AG20443 (cell line): Measurements from ENCODE around the gene HSPD1.
"Not testable (repeated sequence)": the region's sequence is repeated elsewhere in the genome, so short reads cannot be mapped to it uniquely, and the experiment has no call there.

Experiments
- DNase-seq: peaks from one replicate; pipeline ENCODE4 v3.0.0; 2012; ENCODE audit warnings: low spot score, mixed read lengths

The HSPD1 gene

DNA sequence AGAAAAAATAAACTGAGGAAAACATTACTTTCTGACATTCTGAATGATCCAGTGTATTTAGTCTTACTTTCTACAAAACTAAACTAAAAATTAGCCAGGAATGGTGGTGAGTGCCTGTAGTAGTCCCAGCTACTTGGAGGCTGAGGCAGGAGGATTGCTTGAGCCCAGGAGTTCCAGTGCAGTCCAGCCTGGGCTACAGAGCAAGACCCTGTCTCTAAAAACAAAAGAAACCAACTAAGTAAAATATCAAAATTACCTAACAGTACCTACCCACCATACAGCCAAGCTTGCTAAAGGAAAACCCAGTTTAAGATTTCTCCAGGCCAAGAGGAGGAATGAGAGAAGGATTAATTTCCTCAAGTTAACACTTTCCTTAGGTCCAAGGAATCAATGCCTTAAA is 2.9 kb downstream of the HSPD1 start:
- DNase-seq = no peak

DNA sequence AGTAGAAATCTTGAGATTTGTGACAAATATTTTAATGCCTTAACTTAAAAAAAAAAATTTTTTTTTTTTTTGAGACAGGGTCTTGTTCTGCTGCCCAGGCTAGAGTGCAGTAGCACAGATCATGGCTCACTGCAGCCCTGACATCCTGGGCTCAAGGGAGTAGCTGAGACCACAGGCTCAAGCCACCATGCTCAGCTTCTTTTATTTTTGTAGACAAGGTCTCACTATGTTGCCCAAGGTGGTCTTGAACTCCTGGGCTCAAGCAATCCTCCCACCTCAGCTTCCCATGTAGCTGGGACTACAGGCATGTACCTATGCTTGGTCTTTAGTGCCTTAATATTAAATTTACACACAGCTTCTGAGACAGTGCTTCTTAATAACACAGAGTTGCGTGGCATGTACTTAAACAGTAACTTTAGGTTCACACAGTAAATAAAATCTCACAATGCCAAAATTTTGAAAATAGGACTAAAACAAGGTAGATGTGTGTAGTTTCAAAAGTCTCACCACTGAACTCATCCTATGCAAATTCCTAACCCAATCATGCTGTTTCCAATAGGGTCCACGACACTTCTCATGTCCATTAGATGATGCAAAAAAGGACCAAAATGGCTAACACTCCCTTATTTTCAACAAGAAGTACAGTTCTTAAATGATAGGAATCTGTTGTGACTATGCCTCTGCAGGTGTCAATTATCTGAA is 4.1 kb downstream of the HSPD1 start:
- DNase-seq = no peak

DNA sequence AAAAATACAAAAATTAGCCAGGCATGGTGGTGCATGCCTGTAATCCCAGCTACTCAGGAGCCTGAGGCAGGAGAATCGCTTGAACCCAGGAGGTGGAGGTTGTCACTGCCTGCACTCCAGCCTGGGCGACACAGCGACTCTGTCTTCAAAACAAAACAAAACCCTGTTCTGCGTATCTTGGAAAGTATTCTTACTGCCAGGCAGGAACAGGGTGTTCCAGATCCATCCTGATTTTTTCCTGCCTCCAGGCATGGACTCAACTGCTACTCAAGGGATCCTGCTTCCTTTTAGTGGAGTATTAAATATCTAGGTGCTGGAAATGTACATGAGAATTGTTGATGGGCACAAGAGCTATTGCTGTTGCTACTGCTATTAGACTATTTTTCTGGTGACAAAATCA is 12.3 kb downstream of the HSPD1 start:
- DNase-seq = no peak

DNA sequence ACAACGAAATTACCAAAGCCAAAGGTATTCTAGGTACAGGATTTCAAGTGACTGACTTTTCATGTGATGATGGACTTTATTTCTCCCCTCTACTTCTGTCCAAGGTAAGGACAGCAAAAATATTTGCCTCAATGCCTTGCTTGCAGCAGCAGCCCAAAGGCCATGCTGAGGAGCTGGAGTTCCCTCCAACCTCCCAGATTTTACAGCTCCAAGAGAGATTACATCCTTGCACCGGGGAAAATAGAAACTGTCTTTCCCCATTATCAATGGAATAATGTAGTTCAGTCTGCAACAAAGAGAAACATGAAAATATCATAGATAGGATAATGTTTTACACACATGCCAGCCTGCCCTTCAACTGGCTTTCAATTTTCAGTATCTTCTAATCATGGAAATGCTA is 13.5 kb downstream of the HSPD1 start:
- DNase-seq = no peak

DNA sequence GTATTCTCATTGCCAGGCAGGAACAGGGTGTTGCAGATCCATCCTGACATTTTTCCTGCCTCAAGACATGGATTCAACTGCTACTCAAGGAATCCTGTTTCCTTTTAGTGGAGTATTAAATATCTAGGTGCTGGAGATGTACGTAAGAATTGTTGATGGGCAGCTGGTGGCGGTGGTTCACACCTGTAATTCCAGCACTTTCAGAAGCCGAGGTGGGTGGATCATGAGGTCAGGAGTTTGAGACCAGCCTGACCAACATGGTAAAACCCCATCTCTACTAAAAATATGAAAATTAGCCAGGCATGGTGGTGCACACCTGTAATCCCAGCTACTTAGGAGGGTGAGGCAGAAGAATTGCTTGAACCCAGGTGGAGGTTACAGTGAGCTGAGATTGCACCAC is 15.4 kb downstream of the HSPD1 start:
- DNase-seq = not testable (repeated sequence)

DNA sequence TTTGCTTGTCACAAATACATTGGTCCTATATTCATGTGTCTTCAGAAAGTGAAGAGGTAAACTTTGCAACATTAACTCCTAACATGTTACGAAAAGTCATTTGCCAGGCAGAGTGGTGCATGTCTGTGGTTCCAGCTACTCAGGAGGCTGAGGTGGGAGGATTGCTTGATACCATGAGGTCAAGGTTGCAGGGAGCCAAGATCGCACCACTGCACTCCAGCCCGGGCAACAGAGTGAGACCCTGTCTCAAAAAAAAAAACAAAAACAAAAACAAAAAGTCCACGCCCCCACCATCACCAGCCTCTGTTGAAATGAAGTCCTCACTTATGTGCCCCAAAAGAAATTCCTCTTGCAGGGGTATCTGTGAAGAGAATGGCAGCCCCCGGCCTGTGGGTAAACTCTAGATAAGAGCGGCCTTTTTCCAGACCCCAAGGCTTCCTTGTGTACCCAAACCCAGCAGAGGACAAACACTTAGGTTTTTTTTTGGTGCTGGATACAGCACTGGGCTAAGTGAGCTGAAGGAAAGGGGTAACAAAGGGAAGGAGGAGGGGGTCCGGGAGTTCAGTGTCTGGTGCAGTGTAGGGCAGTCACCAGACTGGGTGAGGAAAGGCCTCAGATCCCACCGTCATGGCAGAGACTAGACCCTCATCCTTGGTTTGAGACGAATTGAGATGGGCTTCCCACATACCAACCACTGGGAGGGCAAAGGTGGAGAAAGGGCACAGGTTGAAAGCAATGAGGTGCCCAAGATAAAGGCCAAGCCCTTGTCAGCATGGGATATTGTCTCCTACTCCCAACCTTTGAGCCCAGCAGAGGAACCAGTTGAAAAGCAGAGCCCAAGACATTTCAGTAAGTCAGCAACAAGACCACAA is 19.2 kb downstream of the HSPD1 start:
- DNase-seq = no peak

DNA sequence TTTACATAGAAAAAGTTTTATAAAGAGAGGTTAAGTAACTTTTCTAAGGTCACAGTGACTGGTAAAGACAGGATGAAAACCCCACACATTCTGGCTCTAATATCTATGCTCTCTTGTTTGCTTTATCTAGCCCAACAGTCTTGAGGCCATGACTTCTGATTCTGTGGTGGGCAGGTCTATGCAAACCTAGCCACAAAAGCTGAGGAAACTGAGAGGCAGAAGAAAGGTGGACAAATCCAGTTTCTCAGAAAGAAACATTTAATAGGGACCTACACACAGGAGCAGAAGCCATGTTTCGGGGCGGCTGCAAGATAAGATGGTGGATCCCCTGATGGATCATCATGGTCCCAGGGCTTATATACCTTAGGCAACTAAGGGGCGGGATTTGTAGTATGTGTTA is 21.8 kb downstream of the HSPD1 start:
- DNase-seq = no peak

DNA sequence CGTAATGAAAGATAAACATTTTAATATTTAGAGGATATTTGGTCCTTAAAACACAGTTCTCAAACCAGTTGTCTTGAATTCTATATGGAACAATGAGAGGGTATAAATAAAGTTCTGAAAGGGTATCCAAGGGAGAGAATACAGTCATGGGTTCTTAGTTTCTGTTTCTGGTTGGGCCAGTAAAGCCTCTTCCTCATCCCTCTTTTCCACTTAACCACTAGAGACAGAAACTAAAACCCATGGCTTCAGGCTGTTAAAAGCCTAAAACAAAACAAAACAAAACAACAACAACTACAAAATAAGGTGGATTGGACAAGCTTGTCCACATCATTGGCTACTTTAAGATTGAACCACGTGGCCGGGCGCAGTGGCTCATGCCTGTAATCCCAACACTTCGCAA is 27.5 kb downstream of the HSPD1 start:
- no peak for DNase-seq

DNA sequence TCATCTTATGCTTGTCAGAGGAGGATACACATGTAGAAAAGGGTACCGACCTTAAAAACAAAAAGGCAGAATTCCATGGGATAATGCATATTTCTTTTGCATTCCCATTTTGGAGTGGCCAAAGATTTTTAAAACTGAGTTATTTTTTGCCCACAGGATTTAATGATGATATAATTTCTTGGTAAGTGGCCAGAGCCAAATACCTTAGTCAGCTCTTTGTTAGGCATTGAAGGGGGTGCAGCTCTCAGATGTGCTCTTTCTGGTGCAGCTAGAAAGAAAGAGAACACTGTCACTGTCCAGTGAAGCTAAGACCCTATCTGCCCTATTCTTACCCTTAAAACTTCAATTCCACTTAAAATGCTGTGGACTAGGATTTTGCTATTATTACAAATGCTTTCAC is 35.5 kb downstream of the HSPD1 start:
- DNase-seq = no peak

DNA sequence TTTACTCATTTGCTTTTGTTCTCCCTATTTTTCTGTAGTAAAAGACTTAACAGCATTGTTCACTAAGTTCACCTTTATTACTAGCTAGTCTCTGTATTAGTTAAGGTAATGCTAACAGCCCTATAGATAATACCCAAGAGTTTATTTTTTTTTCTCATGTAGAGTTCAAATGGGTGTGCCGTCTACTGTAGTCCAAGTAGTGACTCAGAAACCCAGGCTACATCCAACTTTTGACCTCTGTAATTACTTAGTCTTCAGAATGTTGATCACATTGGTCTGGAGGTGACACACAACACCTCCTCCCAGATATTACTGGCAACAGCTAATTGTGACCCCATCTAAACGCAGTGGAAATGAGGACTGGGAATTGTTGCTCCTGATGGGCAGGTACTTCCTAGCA is 38.6 kb downstream of the HSPD1 start:
- peak; percentile 45 for DNase-seq

DNA sequence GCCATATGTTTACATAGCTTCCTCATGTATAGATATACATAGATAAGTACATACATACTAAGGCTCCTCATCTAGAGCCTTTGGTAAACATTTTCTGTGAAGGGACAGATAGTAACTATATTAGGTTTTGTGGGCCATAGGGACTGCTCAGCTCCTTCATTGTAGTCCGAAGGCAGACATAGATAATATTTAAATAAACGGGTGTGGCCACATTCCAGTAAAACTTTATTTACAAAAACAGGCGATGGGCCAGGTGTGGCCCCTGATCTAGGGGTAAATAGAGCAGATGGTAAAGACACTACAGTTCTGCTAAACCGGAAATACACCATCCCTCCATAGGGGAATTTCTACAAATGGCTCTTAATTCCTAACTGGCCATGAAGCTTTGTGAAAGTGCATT is 39.0 kb downstream of the HSPD1 start:
- DNase-seq = no peak

DNA sequence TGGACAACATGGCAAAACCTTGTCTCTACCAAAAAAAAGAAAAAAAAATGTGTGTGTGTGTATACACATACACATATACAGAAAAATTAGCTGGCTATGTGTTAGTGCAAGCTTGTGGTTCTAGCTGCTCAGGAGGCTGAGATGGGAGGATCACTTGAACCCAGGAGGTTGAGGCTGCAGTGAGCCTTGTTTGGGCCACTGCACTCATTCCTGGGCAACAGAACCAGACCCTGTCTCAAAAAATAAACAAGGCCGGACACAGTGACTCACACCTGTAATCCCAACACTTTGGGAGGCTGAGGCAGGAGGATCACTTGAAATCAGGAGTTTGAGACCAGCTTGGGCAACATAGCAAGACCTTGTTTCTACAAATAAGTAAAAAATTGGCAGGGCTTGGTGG is 44.2 kb downstream of the HSPD1 start:
- DNase-seq = no peak

DNA sequence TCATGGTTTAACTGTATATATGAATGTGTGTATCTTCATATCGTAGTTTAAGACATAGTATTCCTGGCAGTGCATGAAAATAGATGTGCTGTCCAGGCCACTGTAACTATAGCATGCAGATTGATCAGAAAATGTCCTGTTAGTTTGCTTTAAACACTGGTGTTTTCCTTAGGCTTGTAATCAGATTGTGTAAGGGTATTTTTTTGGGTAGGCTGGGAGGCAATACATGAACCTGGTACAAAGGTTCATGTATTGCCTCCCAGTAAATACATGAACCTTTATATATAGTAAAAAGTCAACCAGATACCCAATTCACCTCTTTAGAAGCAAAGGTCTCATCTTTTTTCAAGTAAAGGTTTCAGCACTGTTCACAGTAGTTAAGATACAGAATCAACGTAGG is 44.7 kb downstream of the HSPD1 start:
- DNase-seq = no peak

DNA sequence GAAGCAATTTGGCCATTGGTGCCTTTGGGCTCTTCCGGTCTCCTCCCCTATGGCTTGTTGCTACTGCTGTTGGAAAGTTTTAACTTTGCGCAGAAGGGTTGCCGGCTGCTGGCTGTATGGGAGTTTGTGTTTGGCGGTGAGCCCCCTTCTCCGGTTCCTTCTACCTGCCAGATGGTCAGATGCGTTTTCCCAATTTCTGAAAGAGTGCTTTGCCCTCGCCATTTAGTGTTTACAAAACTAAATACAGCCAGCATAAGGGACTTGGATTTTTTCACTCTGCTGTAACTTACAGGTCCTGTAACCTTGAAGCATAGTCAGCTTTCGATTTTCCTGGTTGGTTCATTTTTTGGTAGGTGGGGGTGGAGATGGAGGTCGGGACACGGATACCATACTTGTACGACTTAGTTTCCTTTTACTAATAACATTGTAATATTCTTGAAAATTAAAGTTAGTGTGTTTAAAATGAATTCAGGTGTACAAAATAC is 45.7 kb downstream of the HSPD1 start:
- peak; percentile 85 for DNase-seq

DNA sequence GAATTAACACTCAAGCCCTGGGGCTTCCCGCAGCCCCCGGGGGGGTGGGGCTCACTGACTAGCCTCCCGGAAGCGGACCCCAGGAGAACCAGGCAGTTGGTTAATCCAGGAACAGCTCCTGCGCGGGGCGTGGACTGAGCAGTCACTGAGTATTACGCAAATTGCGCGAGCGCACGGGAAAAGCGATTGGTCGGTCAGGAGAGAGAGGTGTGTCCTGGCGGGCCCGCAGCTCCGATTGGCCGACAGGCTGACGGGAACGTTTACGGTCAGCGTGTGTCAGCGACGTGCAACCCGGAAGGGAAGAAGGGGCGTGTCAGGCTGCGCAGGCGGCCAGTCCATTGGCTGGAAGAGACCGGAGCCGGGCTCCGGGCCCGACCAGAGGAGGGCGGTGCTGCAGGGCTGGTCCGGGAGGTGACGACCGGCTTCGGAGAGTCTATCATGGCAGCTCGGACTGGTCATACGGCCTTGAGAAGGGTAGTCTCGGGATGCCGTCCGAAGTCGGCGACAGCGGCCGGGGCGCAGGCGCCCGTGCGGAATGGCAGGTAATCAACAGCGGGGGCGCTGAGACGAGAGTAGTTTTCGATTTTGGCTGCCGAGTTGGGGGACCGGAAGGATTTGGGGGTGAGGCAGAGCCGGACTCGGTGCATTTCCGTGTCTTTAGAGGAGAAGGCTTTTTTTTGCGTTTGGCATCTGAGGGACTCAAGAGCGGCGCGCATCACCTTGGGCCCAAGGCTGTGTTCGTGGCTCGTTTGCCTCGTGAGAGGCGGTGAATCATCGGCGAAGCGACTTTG is 46.3 kb downstream of the HSPD1 start, which contains the start of gene COQ10B:
COQ10B (plus strand) TSS at position 430 of the 791 bp plus-strand sequence; CDS start at position 439, 9 bp downstream.
- DNase-seq = peak; percentile 98

DNA sequence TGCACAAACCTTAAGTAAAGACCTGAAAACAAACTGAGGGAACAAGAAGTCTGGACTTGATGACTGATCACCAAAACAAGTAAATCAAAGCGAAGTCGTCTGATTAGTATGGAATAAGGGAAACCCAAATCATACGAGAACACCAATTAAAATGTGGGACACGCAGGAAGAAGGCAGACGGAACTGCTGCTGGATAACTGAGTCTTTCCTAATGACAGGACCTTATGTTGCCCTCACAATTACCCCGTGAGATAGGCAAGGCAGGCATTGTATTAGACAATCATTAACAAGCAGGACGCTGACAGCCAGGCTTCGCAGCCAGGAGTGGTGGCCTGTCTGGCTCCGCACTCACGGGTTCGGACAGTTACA is 46.9 kb downstream of the HSPD1 start:
- no peak for DNase-seq

DNA sequence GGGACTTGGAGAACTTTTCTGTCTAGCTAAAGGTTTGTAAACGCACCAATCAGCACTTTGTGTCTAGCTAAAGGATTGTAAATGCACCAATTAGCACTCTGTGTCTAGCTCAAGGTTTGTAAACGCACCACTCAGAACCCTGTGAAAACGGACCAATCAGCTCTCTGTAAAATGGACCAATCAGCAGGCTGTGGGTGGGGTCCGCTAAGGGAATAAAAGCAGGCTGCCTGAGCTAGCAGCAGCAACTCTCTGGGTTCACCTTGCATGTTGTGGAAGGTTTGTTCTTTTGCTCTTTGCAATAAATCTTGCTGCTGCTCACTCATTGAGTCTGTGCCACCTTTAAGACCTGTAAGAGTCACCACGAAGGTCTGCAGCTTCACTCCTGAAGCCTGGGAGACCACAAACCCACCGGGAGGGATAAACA is 48.7 kb downstream of the HSPD1 start:
- not testable (repeated sequence) for DNase-seq

DNA sequence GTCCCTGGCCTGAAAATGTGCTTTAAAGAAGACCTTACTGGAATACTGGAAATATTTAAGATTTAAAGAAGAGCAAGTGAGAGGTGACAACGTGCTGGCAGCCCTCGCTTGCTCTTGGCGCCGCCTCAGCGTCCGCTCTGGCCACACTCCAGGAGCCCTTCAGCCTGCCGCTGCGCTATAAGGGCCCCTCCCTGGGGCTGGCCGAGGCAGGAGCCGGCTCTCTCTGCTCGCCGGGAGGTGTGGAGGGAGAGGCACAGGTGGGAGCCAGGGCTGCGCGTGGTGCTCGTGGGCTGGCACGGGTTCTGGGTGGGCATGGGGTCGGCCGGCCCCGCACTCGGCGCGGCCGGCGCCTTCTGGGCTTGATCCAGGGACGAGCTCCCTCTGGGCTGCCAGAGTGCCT is 49.2 kb downstream of the HSPD1 start:
- DNase-seq = no peak

DNA sequence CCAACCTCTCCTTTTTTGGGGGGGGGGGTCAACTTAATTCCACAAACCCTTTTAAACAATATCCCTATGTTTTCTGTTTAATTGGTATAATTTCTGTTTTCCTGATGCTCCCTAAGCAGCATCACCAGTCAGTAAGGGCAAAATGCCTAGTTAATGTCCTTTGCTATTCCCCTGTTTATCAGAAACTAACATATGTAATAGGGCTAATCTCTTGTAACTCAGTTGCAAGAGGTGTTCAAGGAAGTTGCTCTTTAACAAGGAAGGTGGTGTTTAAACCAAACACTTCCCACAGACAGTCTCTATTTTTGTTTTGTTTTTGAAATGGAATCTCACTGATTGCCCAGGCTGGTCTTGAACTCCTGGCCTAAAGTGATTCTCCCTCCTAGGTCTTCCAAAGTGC is 52.8 kb downstream of the HSPD1 start:
- DNase-seq = no peak

DNA sequence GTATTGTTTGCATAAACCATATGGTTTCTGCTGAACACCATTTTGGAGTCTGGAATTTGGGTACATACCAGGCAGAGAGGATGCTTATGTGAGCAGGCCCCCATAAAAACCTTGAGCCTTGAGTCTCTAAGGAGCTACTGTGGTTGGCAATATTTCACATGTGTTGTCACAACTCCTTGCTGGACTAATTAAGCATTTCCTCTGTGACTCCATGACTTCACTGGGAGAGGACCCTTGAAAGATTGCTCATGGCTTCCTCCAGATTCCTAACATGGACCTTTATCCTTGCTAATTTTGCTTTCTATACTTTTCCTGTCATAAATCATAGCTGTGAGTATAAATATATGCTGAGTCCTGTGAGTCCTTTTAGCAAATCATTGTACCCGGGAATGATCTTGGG is 53.9 kb downstream of the HSPD1 start:
- no peak for DNase-seq

DNA sequence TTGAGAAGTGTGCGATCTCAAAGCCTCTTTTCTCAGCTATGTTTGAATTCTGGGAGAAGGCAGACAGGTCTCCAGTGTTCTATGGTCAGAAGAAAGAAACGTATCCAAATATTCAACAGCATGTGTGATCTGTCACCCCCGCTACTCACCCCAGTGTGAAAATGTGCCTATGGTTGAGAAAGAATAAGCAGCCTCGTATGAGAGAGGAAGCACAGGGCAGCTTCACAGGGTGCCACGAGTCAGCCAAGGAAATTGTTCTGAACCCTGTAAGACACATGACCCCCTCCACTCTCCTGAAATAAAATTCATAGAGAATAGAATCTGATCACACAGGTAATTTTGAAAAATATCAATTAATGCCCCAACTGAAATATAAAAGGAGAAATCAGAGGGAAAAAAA is 56.8 kb downstream of the HSPD1 start:
- DNase-seq = no peak

DNA sequence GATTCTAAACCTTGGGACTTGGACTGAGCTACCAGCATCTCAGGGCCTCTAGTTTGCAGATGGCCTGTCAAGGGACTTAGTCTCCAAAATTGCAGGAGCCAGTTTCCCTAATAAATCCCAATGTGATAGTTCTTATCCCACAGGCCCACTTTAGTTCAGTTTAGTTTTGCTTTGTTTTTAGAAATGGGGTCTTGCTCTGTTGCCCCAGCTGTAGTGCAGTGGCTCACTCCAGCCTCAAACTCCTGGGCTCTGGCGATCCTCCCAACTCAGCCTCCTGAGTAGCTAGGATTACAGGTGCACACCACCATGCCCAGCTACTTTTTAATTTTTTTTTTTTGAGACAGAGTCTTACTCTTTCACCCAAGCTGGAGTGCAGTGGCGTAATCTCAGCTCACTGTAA is 62.3 kb downstream of the HSPD1 start:
- no peak for DNase-seq
